WTC11 (cell line): ENCODE data around the gene DBNL.

ENCODE experiments used
- AFF4 ChIP-seq: sonication (generic); formaldehyde crosslinking; IDR thresholded peaks from 2 replicates; pipeline ENCODE4 v1.8.1; 2023; ENCODE audit warnings: mild to moderate bottlenecking, missing genetic modification reagents, borderline replicate concordance
- CTCF ChIP-seq: fragments of 200-600 bp; IDR thresholded peaks from 2 replicates; pipeline ENCODE4 v1.8.0; 2022; ENCODE audit warnings: antibody characterized with exemption
- E2F1 ChIP-seq: sonication (generic); formaldehyde crosslinking; IDR thresholded peaks from 2 replicates; pipeline ENCODE4 v1.8.0; 2022; ENCODE audit warnings: mild to moderate bottlenecking, missing genetic modification reagents
- ETV6 ChIP-seq: sonication (generic); formaldehyde crosslinking; IDR thresholded peaks from 2 replicates; pipeline ENCODE4 v1.8.1; 2022; ENCODE audit warnings: mild to moderate bottlenecking, missing genetic modification reagents
- MAX ChIP-seq: sonication (generic); formaldehyde crosslinking; IDR thresholded peaks from 2 replicates; pipeline ENCODE4 v1.8.0; 2022; ENCODE audit warnings: mild to moderate bottlenecking, missing genetic modification reagents
- RELA ChIP-seq: sonication (generic); formaldehyde crosslinking; IDR thresholded peaks from 2 replicates; pipeline ENCODE4 v1.8.1; 2022; ENCODE audit warnings: missing genetic modification reagents, mild to moderate bottlenecking, borderline replicate concordance
- SMAD3 ChIP-seq: sonication (generic); formaldehyde crosslinking; IDR thresholded peaks from 2 replicates; pipeline ENCODE4 v1.8.0; 2022; ENCODE audit warnings: missing genetic modification reagents, mild to moderate bottlenecking, borderline replicate concordance
- TEAD4 ChIP-seq: sonication (generic); formaldehyde crosslinking; IDR thresholded peaks from 2 replicates; pipeline ENCODE4 v1.8.0; 2022; ENCODE audit warnings: mild to moderate bottlenecking, missing genetic modification reagents
- ZBTB43 ChIP-seq: sonication (generic); formaldehyde crosslinking; IDR thresholded peaks from 2 replicates; pipeline ENCODE4 v1.8.1; 2023; ENCODE audit warnings: mild to moderate bottlenecking, missing genetic modification reagents
- ZNF121 ChIP-seq: sonication (generic); formaldehyde crosslinking; IDR thresholded peaks from 2 replicates; pipeline ENCODE4 v1.8.0; 2023; ENCODE audit warnings: missing genetic modification reagents
- ZNF317 ChIP-seq: sonication (generic); formaldehyde crosslinking; IDR thresholded peaks from 2 replicates; pipeline ENCODE4 v1.8.1; 2023; ENCODE audit warnings: low read depth, mild to moderate bottlenecking, moderate library complexity, missing genetic modification reagents, borderline replicate concordance
- ZNF512 ChIP-seq: sonication (generic); formaldehyde crosslinking; IDR thresholded peaks from 2 replicates; pipeline ENCODE4 v1.8.1; 2022; ENCODE audit warnings: missing genetic modification reagents, borderline replicate concordance

- TF ChIP-seq SMAD3 (CRISPR knock-in tag): no peak
- TF ChIP-seq CTCF: no peak
- no peak for TF ChIP-seq AFF4 (CRISPR knock-in tag)
- no peak for TF ChIP-seq ZNF512 (CRISPR knock-in tag)
- no peak for TF ChIP-seq ZBTB43 (CRISPR knock-in tag)
- TF ChIP-seq RELA: no peak
- TF ChIP-seq ETV6 (CRISPR knock-in tag): no peak
- TF ChIP-seq MAX: no peak
- no peak for TF ChIP-seq ZNF317 (CRISPR knock-in tag)
- no peak for TF ChIP-seq TEAD4
- no peak for TF ChIP-seq ZNF121 (CRISPR knock-in tag)
- no peak for TF ChIP-seq E2F1 (CRISPR knock-in tag)
Measured at GRCh38 chr7:44059219-44060090, 15.0 kb downstream of the DBNL start.
